NCI-H82 (cell line): ENCODE measurements around the gene NR3C1.
A peak's percentile ranks its signal among the peaks of the same experiment; 100 is the strongest.

Experiments used
- DNase-seq: peaks from one replicate; lab custom pipeline; 2025; lab: John Stamatoyannopoulos, UW

NR3C1 gene

DNA sequence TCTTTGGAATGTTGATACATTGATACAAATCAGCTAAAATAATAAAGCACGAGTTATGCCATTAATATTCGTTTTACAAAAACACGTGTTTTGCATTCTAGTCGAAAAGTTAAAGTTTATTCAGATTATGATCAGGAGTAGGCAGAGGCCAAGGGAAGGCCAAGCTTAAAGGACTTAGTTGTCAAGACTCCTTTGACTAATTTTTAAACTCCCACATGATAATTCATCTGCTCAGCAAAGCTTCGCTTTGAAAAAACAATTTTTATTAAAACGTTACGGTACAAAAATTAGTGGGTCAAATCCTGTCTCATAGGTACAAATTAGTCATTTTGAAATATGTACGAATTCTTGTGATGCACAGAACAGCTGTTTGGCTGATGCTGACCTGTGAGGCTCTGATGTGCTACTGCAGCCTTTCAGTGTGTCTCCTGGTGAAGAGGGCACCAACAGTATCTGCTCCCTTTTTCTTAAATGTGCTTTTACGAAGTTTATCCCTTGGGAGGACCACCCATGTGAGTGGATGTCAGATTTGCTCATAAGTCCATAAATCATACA, 23.0 kb upstream of the NR3C1 start:
- DNase-seq, result no peak

DNA sequence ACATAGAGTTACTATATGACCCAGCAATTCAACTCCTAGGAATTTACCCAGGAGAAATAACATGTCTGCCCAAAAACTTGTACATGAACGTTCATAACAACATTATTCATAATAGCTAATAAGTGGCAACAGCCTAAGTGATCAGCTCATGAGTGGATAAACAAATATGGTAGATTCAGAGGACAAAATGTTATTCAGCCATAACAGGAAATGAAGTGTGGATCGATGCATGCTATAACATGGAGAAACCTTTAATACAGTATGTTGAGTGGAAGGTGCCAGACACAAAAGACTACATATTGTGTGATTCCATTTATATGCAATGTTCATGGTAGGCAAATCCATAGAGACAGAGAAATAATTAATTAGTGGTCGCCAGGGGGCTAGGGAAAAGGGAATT, 22.3 kb upstream of the NR3C1 start:
- DNase-seq, result no peak

DNA sequence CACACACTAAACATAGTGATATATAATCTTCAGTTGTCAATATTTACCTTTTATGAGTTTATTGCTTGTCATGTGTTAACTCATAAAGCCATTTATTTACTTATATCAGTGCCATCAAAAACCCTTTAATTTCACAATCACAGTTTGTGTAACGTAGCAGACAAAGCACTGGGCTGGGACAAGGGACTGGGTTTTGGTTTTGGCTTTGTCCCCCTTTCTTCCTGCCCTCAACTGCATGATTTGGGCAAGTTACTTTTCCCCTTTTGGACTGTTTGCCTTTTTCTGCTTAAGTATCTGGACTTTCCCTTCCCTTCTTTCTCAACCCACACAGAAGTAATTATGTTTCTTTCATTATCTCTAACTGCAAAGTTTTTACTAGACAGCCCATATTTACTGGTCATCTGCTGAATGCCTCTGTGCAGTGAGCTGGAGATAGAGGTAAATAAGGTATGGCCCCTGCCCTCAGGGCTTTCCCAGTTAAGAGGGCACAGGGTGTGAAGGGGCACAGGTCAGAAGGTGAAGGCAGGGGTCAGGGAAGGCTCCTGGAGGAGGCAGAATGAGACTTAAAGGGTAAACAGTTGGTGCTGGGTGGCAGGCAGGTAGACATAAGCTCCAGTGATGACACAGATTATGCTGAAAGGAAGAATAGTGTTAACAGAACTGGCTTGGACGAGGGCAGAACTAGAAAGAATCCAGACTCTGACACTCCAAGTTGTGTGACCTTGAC, 14.8 kb upstream of the NR3C1 start:
- DNase-seq, result no peak

DNA sequence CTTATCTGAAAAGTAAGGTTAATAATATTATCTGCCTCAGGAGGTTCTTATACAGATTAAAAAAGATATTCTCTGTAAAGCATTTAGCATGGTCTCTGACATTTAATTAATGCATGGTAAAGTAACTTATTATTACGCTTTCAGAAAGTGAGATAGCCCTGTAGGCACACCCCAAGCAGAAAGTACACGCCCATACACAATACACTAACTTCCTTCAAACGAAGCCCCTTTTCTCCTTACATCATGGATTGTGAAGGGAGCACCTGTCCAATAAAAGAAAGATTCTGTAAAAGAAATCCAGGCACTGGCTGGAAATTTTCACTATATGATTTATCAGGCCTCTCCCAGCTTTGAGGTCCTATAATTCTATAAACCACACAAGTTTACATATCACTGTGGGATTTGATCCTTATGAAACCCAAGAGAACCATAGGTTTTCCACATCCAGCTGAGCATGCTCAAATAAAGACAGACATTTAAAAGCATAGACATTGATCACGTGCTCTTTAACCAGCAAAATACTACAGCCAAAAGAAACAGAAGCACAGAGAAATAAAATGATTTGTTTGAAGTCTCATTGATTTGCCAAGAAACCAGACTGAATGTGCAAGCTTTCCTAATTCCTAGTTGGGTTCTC, 14.1 kb upstream of the NR3C1 start:
- DNase-seq, result no peak

DNA sequence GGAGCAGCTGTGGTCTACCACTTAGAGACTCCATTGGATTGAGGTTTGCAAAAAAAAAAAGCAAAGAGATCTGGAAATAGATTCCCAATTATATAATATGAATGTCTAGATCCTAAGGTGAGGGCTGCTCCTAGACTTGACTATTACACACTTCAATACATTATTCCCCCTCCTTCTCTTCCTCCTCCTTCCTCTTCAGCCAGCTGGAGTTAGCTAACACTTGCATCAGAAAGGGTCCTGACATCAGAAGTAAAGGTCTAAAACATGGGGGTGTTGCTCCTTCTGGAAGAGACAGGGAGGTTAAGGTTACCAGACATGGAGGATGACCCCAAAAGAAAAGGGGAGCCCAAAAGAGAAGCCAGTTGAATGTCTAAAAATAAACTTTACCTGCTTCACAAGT, 12.9 kb upstream of the NR3C1 start:
- DNase-seq, result no peak

DNA sequence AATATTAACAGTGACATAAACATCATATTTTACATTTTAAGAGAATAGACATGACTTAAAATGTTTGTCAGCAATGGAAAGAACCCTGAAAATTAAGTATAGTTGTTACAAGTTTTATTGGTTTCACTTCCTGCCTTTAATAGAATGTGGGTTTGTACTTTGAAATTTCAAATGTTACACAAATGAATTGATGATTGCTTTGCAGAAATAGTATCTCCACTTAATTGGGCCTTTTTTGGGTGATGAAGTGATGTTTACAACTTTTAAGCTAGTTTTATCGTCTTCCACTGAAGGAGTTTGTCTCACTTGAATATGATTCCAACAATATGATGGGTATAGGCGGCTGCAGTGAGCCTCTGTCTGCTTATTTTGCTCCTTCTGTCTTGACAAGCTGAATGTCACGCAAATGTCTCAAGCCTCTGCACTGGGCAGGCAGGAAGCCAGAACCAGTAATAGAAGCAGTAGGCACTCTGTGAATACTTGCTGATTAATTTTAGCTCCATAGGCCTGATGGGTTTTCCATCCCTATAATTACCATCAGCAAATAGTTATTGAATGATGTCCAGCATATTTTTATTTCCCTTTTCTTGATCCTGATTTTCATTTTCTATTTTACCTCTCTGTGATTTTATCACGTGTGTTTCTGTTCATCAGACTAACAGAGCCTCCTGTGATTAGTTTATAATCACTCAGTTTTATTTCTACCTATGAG, 10.6 kb upstream of the NR3C1 start:
- DNase-seq, result no peak

DNA sequence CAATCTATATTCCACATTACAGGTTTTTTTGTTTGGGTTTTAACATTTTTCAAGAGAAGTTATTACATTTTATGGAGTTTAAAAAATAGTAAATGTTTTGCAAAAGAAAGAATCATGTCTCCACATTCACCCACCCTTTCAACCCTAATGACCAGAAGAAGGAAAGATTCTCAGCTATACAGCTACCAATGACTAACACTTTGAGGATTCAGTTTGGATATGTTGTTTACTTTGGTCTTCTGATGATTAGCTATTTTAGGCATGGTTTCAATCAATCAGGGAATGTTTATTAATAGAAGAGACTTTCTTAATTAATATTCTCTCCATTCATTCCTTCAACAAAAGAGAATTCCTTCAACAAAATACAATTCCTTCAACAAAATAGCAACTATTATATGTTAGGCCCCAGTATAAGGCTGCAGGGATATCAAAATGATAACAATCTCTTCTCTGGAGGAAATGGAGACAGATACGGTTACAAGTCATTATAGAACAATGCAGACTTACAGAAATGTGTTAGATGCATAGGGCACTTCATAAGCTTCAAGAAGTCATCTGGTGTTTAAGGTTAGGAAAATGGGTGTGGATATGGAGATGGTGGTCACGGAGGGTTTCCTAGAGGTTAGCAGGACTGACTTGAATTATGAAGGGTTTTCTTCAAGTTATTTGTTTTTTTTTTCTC, 9.3 kb upstream of the NR3C1 start:
- DNase-seq, result no peak

DNA sequence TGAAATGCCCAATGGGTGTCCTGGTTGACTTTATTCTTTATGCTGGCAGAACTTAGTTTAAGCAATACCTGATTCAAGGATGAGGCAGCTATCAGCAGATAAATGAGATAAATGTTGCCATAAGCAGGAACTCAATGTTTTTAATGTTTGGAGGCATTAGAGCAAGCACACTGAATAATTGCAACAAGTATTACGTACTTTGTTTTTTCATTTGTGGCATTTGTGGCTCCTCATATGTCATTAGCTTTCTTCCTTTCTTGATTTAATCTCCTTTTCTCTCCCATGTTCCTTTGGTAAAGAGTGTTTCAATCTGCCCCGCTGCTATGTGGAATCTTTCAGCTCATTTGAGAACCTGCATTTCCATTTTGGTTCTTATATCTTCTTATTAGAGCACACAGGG, 6.4 kb upstream of the NR3C1 start:
- no peak for DNase-seq

DNA sequence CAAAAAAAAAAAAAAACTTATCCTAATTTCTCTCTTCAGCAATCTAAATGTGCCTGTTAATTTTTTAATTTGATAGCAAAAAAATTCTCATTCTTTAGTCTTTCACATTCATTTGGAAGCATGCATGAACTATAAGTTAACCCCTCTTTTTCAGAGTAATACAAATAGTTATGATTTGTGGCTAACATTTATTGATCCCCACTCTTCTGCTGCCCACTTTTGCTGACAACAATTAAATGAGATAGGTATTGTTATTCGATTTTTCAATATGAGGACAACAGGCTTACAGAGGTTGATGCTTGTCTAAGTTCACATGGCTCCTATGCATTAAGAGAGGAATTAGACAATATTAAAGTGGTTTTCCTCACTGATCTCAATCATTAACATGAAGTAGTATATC, 2.9 kb upstream of the NR3C1 start:
- DNase-seq, result no peak

DNA sequence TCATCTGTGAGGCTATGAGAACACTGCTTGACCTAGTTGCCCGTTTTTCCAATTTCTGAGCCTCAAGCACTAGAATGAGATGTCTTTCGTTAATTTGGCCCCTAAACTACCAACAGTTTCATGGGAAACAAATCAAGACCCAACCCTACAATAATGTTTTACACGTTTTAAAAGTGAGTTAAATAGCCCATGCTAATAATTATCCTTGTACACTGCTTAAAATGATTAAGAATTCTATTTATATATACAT, 2.3 kb upstream of the NR3C1 start:
- no peak for DNase-seq

DNA sequence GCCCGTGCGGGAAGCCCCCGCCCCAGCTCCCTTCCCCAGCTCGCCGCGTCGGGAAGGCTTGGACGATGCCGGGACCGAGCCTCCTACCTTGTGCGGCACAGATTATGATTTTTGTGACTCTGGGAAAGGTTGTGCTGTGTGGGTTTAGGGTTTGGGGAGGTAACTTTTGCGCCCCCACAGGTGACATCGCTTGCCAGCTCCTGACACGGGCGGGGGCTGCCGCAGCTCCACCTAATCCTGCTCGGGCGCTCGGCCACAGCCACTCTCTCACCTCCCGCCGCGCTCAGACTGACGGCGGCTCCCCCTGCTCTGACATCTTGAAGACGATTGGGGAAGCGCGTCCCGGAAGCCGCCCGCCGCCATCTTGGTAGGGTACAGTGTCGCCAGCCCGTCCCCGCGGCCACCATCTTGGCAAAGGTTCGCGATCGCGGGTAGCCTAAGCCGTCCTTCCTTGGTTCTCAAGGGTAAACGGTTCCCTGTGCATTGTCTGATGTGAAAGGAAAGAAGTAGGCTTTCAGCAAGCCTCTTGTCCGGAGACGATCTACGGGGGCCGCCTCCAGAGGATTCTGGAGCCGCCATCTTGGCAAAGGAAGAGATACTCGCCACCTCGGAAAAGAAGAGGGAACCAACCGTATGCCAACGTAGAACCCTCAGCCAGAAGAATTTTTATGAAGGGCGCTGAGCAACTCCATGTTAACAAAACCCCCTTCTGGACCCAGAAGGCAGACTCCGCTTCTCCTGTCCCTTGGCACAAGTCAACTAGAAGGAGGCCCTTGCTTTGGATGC, 1.8 kb upstream of the NR3C1 start:
- DNase-seq, result peak; percentile 87

DNA sequence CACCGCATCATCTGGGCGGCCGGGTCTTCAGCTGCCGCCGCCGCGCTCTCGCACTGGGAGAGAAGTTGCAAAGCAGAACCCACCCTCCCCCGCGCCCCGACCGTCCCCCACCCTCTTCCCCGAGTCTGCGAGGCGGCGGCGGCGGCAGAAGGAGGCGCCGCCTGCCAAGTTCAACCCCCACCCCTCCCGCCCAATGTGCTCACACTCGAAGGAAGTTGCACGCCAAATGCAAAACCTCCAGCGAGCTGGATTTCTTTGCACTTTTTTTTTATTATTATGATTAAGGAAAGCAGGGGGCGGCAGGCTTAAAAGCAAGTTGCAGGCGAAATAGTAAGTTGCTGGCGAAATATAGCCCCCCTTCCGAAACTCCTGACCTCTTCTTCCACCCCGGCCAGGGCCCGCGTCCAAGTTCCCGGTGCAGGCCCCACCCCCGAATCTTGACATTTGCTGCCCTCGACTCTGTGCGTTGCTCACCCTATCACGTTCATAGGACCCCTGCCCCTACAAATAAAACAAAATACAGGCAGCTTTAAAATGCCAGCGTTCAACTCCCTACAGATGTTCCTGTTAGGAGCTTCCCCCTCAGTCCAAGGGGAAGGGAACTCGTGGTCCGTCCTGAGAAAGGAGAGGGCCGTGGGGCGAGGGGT, 1.1 kb upstream of the NR3C1 start:
- DNase-seq, result peak; percentile 84

DNA sequence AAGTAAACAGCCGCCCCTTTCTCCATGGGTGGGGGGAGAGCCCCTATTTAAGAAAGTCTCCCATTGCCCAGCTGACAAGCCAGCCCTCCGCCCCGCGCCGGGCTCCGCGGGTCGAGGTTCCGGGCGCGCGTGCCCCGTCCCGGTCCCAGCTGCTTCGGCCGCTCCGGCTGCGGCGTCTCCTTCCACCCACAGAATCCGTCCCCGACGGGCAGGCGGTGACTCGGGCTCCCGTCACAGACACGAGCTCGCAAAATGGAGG, 223 bp downstream of the NR3C1 start:
- peak; percentile 57 for DNase-seq

DNA sequence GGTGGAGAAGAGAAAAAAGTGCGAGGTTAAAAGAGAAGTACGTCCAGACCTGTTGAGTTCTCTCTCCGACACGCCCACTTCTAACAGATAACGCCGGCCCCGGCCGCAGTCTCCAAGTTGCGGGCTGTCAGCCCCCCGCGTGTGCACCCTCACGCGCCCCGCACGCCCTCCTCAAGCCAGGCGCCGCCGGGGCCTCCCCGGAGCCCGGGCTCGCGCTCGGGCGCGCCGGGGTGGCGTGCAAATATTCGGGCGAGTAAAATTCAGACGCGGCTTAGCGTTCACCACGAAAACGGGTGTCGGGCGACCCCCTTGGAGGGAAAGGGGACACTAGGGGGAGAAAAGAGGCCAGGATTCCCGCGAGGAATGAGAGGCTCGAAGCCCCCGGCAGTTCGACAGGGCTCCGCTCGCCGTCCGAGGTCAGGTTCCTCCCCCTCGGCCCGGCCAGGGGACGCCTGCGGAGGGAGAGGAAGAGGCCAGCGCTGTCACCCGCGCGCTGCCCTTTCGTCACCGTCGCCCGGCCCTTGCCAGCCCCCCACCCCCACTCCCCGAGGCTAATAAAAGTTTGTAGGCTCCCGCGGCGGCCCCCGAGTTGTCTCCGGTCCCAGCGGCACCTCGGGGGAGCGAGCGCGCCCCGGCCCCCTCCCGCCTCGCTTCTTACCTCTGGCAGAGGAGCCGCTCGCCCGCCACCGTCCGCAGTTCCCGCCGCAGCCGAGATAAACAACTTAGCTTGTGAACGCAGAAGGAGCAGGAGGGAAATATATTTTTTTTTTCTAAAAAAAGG, 743 bp downstream of the NR3C1 start:
- DNase-seq, result peak; percentile 61

DNA sequence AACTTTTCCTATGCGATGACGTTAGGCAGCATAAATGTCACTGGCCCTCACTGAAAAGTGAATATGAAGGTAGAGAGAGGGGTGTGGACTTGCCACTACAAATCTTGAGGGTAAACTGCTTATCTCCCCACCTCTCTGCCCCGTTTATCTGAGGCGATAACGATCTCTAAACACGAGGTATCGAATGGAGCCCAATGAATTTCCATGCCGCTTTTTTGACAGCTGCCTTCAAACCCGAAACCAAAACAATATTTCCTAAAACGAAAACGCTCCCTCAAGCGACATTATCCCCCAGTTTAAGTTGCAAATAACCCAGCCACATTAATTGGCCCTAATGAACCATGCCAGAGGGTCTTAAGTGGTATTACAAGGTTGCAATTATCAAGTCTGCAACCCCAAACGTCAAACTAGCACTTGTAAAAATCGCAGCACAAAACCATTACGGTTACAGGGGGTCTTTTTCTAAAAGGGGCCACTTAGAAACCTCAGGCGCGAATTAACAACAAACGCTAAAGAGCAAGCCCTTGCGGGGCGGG, 1.4 kb downstream of the NR3C1 start:
- peak; percentile 54 for DNase-seq

DNA sequence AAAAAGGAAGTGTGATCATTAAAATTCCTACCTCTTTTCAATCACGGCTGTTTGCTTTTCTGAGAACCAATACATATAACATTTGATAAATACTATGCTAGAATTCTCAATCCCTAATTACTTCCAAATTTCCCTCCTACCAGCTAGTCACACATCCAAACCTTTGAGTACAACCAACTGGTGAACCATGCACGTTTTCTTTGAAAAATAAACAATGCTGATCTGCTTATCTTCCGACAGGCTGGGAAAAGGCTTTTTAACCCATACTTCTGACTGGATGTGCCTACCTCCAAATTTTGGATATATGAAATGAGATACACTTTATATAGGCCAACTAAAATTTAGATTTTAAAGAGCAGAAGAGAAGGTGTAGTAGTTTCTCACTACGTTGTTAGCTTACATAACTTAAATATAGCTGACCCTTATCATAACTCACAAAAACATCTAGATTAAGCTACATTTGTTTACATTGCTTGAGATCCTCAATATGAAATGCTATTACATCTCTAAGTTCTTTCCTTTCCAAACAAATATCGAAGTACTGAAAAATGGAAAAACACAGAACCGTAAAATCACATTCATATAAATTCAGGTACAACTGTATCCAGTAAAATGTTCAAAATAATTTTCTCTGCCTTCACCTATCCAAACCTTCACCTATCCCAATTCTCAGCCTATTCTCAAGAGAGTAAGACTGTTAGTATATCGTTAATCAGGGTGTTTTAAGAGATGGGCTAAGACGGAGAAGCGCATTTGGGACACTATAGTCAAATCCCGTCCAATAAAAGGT, 2.1 kb downstream of the NR3C1 start:
- no peak for DNase-seq

DNA sequence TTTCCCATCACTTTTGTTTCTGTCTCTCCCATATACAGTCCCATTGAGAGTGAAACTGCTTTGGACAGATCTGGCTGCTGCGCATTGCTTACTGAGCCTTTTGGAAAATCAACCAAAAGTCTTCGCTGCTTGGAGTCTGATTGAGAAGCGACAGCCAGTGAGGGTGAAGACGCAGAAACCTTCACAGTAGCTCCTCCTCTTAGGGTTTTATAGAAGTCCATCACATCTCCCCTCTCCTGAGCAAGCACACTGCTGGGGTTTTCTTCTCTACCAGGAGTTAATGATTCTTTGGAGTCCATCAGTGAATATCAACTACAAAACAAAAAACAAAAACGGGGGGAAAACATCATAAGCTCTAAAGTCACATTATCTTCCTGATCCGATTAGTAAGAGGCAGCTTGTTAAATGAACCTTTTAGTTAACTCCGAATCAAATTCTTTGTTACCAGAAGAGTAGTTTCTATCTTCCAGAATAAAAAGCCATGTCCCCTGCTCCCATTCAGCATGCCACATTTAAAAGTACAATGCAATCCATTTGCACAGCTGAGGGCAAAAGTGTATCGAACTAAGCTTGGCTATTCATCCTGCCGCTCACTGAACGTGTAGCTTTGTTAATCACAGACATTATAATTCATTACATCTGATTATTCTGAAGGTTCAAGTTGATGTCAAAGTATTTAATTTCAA, 2.8 kb downstream of the NR3C1 start:
- DNase-seq, result peak; percentile 51

DNA sequence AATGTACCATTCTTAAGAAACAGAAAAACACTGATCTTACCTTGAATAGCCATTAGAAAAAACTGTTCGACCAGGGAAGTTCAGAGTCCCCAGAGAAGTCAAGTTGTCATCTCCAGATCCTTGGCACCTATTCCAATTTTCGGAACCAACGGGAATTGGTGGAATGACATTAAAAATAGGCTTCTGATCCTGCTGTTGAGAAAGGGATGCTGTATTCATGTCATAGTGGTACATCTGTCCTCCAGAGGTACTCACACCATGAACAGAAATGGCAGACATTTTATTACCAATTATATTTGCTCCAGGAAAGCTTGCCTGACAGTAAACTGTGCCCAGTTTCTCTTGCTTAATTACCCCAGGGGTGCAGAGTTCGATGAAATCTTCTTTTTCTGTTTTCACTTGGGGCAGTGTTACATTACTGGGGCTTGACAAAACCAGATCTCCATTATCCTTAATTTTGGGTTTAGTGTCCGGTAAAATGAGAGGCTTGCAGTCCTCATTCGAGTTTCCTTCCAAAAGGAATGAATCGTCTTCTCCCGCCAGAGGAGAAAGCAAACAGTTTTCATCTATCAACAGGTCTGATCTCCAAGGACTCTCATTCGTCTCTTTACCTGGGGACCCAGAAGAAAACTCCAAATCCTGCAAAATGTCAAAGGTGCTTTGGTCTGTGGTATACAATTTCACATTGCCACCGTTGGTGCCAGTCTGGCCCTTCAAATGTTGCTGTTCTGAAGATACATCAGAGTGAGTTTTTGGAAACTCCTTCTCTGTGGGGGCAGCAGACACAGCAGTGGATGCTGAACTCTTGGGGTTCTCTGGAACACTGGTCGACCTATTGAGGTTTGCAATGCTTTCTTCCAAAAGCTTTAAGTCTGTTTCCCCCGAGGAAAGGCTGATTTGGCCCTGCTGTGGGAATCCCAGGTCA, 3.6 kb downstream of the NR3C1 start:
- no peak for DNase-seq
